ENCODE measurements around the gene TAS2R46.

GRCh38 chr12:11023387-11023786 is 38.7 kb downstream of the TAS2R46 start:
- TF ChIP-seq POLR2AphosphoS5 (IDR thresholded peaks at IDR 0.05) (no peak), EP300 (IDR thresholded peaks at IDR 0.05) (no peak)
- TF ChIP-seq, protein P1, sequence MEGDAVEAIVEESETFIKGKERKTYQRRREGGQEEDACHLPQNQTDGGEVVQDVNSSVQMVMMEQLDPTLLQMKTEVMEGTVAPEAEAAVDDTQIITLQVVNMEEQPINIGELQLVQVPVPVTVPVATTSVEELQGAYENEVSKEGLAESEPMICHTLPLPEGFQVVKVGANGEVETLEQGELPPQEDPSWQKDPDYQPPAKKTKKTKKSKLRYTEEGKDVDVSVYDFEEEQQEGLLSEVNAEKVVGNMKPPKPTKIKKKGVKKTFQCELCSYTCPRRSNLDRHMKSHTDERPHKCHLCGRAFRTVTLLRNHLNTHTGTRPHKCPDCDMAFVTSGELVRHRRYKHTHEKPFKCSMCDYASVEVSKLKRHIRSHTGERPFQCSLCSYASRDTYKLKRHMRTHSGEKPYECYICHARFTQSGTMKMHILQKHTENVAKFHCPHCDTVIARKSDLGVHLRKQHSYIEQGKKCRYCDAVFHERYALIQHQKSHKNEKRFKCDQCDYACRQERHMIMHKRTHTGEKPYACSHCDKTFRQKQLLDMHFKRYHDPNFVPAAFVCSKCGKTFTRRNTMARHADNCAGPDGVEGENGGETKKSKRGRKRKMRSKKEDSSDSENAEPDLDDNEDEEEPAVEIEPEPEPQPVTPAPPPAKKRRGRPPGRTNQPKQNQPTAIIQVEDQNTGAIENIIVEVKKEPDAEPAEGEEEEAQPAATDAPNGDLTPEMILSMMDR (IDR thresholded peaks at IDR 0.05): no peak
